Measurements from ENCODE around the gene HID1.

DNA sequence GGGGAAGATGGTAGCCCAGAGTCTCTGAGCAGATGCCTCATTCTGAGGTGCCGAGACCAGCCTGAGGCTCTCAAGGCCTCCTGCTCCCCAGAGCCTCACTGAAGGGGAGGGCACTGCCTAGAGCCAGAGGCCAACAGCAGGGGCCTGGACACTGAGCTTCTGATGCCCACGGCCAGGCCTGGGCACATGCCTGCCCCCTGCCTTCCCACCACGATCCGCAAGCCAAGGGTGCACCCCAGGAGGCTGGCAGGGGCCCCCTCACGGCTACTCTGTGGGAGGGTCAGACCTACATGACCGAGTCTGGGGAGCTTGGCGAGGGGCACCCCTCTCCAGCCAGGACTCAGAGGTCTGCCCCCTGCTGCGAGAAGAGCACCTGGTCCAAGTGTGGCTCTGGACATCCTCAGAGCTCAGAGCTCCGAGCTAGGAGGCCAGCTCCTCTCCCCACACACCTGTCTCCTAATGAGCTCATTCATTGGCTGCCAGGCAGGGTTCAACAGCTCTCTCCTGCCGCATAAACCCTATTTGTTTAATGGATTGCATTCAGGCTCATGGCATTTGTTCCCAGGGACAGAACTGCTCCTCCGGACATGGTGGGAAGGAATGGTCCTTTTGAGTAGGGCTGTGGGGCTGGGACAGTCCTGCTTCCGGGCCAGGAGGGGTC lies 23.0 kb downstream of the HID1 start:
- TF ChIP-seq, protein P1, sequence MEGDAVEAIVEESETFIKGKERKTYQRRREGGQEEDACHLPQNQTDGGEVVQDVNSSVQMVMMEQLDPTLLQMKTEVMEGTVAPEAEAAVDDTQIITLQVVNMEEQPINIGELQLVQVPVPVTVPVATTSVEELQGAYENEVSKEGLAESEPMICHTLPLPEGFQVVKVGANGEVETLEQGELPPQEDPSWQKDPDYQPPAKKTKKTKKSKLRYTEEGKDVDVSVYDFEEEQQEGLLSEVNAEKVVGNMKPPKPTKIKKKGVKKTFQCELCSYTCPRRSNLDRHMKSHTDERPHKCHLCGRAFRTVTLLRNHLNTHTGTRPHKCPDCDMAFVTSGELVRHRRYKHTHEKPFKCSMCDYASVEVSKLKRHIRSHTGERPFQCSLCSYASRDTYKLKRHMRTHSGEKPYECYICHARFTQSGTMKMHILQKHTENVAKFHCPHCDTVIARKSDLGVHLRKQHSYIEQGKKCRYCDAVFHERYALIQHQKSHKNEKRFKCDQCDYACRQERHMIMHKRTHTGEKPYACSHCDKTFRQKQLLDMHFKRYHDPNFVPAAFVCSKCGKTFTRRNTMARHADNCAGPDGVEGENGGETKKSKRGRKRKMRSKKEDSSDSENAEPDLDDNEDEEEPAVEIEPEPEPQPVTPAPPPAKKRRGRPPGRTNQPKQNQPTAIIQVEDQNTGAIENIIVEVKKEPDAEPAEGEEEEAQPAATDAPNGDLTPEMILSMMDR (IDR thresholded peaks at IDR 0.05) = no peak
- no peak for TF ChIP-seq POLR2A (IDR thresholded peaks at IDR 0.05)
- no peak for TF ChIP-seq EP300 (IDR thresholded peaks at IDR 0.05)
